Measurements from ENCODE around the gene UBE2L5. TPM values are rescaled to one million over a fixed set of nuclear protein-coding genes. Genes with fewer than 3 reads are reported as not detected.

Gene UBE2L5
- total RNA-seq, 1 experiment from 2014 or later: not detected

GRCh38 chr13:30375265-30375835 is 46.9 kb upstream of the UBE2L5 start:
- H3F3A ChIP-seq (ENCODE audit: low read length, unreplicated experiment): no peaks in the 10 kb centered on the region
- H3K36me3 ChIP-seq (ENCODE audit: low read depth, low read length): no peaks in the 10 kb centered on the region
- TF ChIP-seq EZH2 (IDR thresholded peaks at IDR 0.05; ENCODE audit: low read length, unreplicated experiment) (no peak), EZH2phosphoT487 (IDR thresholded peaks at IDR 0.05; ENCODE audit: borderline replicate concordance, low read length) (no peak), CTCF (conservative IDR thresholded peaks at IDR 0.05; ENCODE audit: low read depth, low read length) (no peak)
- no peak overlapping the region for H3K27ac ChIP-seq (ENCODE audit: low read length)
- intact Hi-C loops (cut with micrococcal nuclease): no loop called here
- peaks cover 15% of the 10 kb centered on the region for H3K4me1 ChIP-seq (ENCODE audit: insufficient read depth, low read length)
- no peaks in the 10 kb centered on the region for H3K9me3 ChIP-seq (ENCODE audit: low read length)
- H3K9ac ChIP-seq (ENCODE audit: low read length): no peak overlapping the region
- H3K79me2 ChIP-seq (ENCODE audit: low read length): no peaks in the 10 kb centered on the region
- H3K4me2 ChIP-seq (ENCODE audit: low read length): no peak overlapping the region
- DNase-seq (no peak), ATAC-seq (no peak)
- ChIA-PET CTCF (no interaction called here), POLR2A (ENCODE audit: unreplicated experiment) (no interaction called here)
- H3K27me3 ChIP-seq (ENCODE audit: low read length): no peaks in the 10 kb centered on the region
- H3K9me2 ChIP-seq (replicated peaks; ENCODE audit: low read length): no peaks in the 10 kb centered on the region
- no peak overlapping the region for H3K4me3 ChIP-seq (ENCODE audit: low read length)
- BruUV-seq (replicated peaks): no TSS peak
- H2AFZ ChIP-seq (ENCODE audit: low read length): no peak overlapping the region
- no peaks in the 10 kb centered on the region for H4K20me1 ChIP-seq (ENCODE audit: low read length)

- Histone ChIP-seq H3K9me3 (ENCODE audit: low read length) (no peaks in the 10 kb centered on the region), H3K4me3 (ENCODE audit: low read length) (no peak overlapping the region), H3K79me2 (ENCODE audit: low read length) (no peaks in the 10 kb centered on the region), H2AFZ (ENCODE audit: low read length) (no peak overlapping the region), H3F3A (ENCODE audit: low read length, unreplicated experiment) (no peaks in the 10 kb centered on the region), H3K27me3 (ENCODE audit: low read length) (no peaks in the 10 kb centered on the region), H3K9ac (ENCODE audit: low read length) (no peak overlapping the region), H3K27ac (ENCODE audit: low read length) (no peak overlapping the region), H3K36me3 (ENCODE audit: low read depth, low read length) (no peaks in the 10 kb centered on the region), H3K4me2 (ENCODE audit: low read length) (no peak overlapping the region), H3K4me1 (ENCODE audit: insufficient read depth, low read length) (peaks cover 9% of the 10 kb centered on the region), H4K20me1 (ENCODE audit: low read length) (no peaks in the 10 kb centered on the region), H3K9me2 (replicated peaks; ENCODE audit: low read length) (no peaks in the 10 kb centered on the region)
- ChIA-PET CTCF (no interaction called here), POLR2A (ENCODE audit: unreplicated experiment) (no interaction called here)
- intact Hi-C loops (cut with micrococcal nuclease): no loop called here
- ATAC-seq (no peak), DNase-seq (peak; percentile 29)
- BruUV-seq (replicated peaks): no TSS peak
- TF ChIP-seq EZH2phosphoT487 (IDR thresholded peaks at IDR 0.05; ENCODE audit: borderline replicate concordance, low read length) (no peak), CTCF (conservative IDR thresholded peaks at IDR 0.05; ENCODE audit: low read depth, low read length) (no peak), EZH2 (IDR thresholded peaks at IDR 0.05; ENCODE audit: low read length, unreplicated experiment) (no peak)
Measured at GRCh38 chr13:30376426-30377311, 45.6 kb upstream of the UBE2L5 start.

GRCh38 chr13:30377312-30377685 is 45.0 kb upstream of the UBE2L5 start:
- H4K20me1 ChIP-seq (ENCODE audit: low read length): no peaks in the 10 kb centered on the region
- H3K4me1 ChIP-seq (ENCODE audit: insufficient read depth, low read length): peaks cover 5% of the 10 kb centered on the region
- no peak overlapping the region for H3K4me2 ChIP-seq (ENCODE audit: low read length)
- no peaks in the 10 kb centered on the region for H3K9me2 ChIP-seq (replicated peaks; ENCODE audit: low read length)
- peak; percentile 6 for DNase-seq
- POLR2A ChIA-PET (ENCODE audit: unreplicated experiment): no interaction called here
- ATAC-seq: no peak
- no peak overlapping the region for H3K27ac ChIP-seq (ENCODE audit: low read length)
- no peaks in the 10 kb centered on the region for H3F3A ChIP-seq (ENCODE audit: low read length, unreplicated experiment)
- no peaks in the 10 kb centered on the region for H3K36me3 ChIP-seq (ENCODE audit: low read depth, low read length)
- CTCF ChIA-PET: no interaction called here
- no peaks in the 10 kb centered on the region for H3K79me2 ChIP-seq (ENCODE audit: low read length)
- H3K9ac ChIP-seq (ENCODE audit: low read length): no peak overlapping the region
- no peak overlapping the region for H2AFZ ChIP-seq (ENCODE audit: low read length)
- TF ChIP-seq EZH2phosphoT487 (IDR thresholded peaks at IDR 0.05; ENCODE audit: borderline replicate concordance, low read length) (no peak), CTCF (conservative IDR thresholded peaks at IDR 0.05; ENCODE audit: low read depth, low read length) (no peak), EZH2 (IDR thresholded peaks at IDR 0.05; ENCODE audit: low read length, unreplicated experiment) (no peak)
- no TSS peak for BruUV-seq (replicated peaks)
- no peak overlapping the region for H3K4me3 ChIP-seq (ENCODE audit: low read length)
- no peaks in the 10 kb centered on the region for H3K27me3 ChIP-seq (ENCODE audit: low read length)
- intact Hi-C loops (cut with micrococcal nuclease): no loop called here
- H3K9me3 ChIP-seq (ENCODE audit: low read length): no peaks in the 10 kb centered on the region

All from PC-3 (cell line).